Endothelial cell of umbilical vein (primary cell): ENCODE data around the gene MED27. TPM values are rescaled to one million over a fixed set of nuclear protein-coding genes. Genes with fewer than 3 reads are reported as not detected.

Source experiments
- BruUV-seq: library from RNA; stranded (reverse); fragments of 400-500 nt; replicated peaks from 2 replicates; lab custom pipeline; 2021; lab: Mats Ljungman, UMichigan
- CTCF ChIA-PET: fragments of 300-600, 350-600 bp; sonication (Branson Sonifier 250); formaldehyde crosslinking; loops from one replicate; lab custom pipeline; 2021; ENCODE audit warnings: antibody characterized with exemption, inconsistent platforms; lab: Charles Lee
- POLR2A ChIA-PET: fragments of 300-600, 350-600 bp; sonication (Branson Sonifier 250); formaldehyde crosslinking; loops from one replicate; lab custom pipeline; 2021; ENCODE audit warnings: antibody characterized with exemption, inconsistent platforms; lab: Charles Lee
- DNase-seq: peaks from one replicate; pipeline ENCODE4 v3.0.0-alpha.2; 2011; ENCODE audit warnings: low read depth, low spot score
- FAIRE-seq: peaks from 2 replicates; lab custom pipeline; 2011; peaks lifted over from hg19 to GRCh38; lab: Jason Lieb, UNC
- H2AFZ ChIP-seq: 2 replicates; pipeline ENCODE4 v1.6.0; 2012; ENCODE audit warnings: low read depth, low read length, control low read depth, inconsistent platforms
- H3K27ac ChIP-seq: 2 replicates; pipeline ENCODE4 v1.5.1; 2011; ENCODE audit warnings: low read depth, mild to moderate bottlenecking, control low read depth, low read length, moderate library complexity; ENCODE audit not compliant: insufficient read depth
- H3K27me3 ChIP-seq, 2 experiments: 2 replicates each; pipeline versions ENCODE4 v1.6.0 to v1.6.1; 2011; ENCODE audit warnings: low read length in 2 of 2, mixed read lengths in 1 of 2; ENCODE audit not compliant: control insufficient read depth in 2 of 2, insufficient read depth in 2 of 2
- H3K36me3 ChIP-seq, 2 experiments: 2 replicates in 1 of 2; 3 replicates in 1 of 2; pipeline ENCODE4 v1.5.1; 2011; ENCODE audit warnings: low read length in 2 of 2, mild to moderate bottlenecking in 1 of 2, moderate library complexity in 1 of 2; ENCODE audit not compliant: control insufficient read depth in 2 of 2, insufficient read depth in 2 of 2; ENCODE audit errors: extremely low read depth in 1 of 2
- H3K4me1 ChIP-seq: 3 replicates; pipeline ENCODE4 v1.5.1; 2011; ENCODE audit warnings: mild to moderate bottlenecking, low read length; ENCODE audit not compliant: control insufficient read depth, insufficient read depth; ENCODE audit errors: extremely low read depth
- H3K4me2 ChIP-seq: 2 replicates; pipeline ENCODE4 v1.6.1; 2011; ENCODE audit warnings: low read length, control low read depth, mixed read lengths; ENCODE audit not compliant: insufficient read depth
- H3K4me3 ChIP-seq, 3 experiments: fragments of 200-600 bp in 1 of 3; sonication (generic), shearing (Covaris generic) in 1 of 3; replicated peaks in 1 of 3; 2 replicates each; pipeline ENCODE4 v1.5.1; 2011 to 2016; ENCODE audit warnings: control low read depth in 3 of 3, low read length in 3 of 3, mild to moderate bottlenecking in 2 of 3, inconsistent platforms in 1 of 3, low read depth in 1 of 3, moderate library complexity in 1 of 3; ENCODE audit not compliant: insufficient read depth in 1 of 3
- H3K79me2 ChIP-seq: 2 replicates; pipeline ENCODE4 v1.6.0; 2012; ENCODE audit warnings: low read length, inconsistent platforms; ENCODE audit not compliant: control insufficient read depth, insufficient read depth
- H3K9ac ChIP-seq: replicated peaks from 2 replicates; pipeline ENCODE3; 2011; ENCODE audit warnings: low read length, control low read depth; ENCODE audit not compliant: insufficient read depth; ENCODE audit errors: extremely low read depth
- H3K9me1 ChIP-seq: replicated peaks from 3 replicates; pipeline ENCODE4 v1.6.0; 2011; ENCODE audit warnings: mild to moderate bottlenecking, low read length; ENCODE audit not compliant: control insufficient read depth, insufficient read depth; ENCODE audit errors: extremely low read depth
- H3K9me3 ChIP-seq: replicated peaks from 2 replicates; pipeline ENCODE4 v1.5.1; 2012; ENCODE audit warnings: low read length, inconsistent platforms; ENCODE audit not compliant: control insufficient read depth, insufficient read depth
- H4K20me1 ChIP-seq: replicated peaks from 2 replicates; pipeline ENCODE3; 2011; ENCODE audit warnings: mild to moderate bottlenecking, low read length; ENCODE audit not compliant: control insufficient read depth, insufficient read depth; ENCODE audit errors: extremely low read depth
- EZH2 ChIP-seq: IDR thresholded peaks from 2 replicates; pipeline ENCODE4 v1.6.1; 2012; ENCODE audit warnings: borderline replicate concordance, low read depth, mild to moderate bottlenecking, moderate library complexity, low read length, inconsistent platforms; ENCODE audit not compliant: severe bottlenecking
- FOS ChIP-seq: IDR thresholded peaks from 2 replicates; pipeline ENCODE4 v1.6.1; 2011; ENCODE audit warnings: mild to moderate bottlenecking, low read length, moderate library complexity, borderline replicate concordance; ENCODE audit not compliant: insufficient read depth
- GATA2 ChIP-seq: IDR thresholded peaks from 2 replicates; pipeline ENCODE4 v1.7.0; 2011; ENCODE audit warnings: low read depth, mild to moderate bottlenecking, moderate library complexity, mixed read lengths, low read length; ENCODE audit not compliant: insufficient read length, insufficient read depth
- JUN ChIP-seq: IDR thresholded peaks from 2 replicates; pipeline ENCODE4 v1.6.1; 2011; ENCODE audit warnings: borderline replicate concordance, low read depth; ENCODE audit not compliant: insufficient read length, insufficient read depth
- MYC ChIP-seq: IDR thresholded peaks from one replicate; pipeline ENCODE4 v1.6.1; 2011; ENCODE audit warnings: mild to moderate bottlenecking, low read depth, low read length
- POLR2A ChIP-seq: IDR thresholded peaks from 2 replicates; pipeline ENCODE4 v1.6.1; 2012; ENCODE audit warnings: low read depth, mild to moderate bottlenecking, control low read depth, low read length
- dilution Hi-C: fragments of 300-500 bp; cut with MboI; formaldehyde crosslinking; loops from one replicate; pipeline ENCODE4 v1.15.0; 2019; ENCODE audit warnings: low sequenced_read_pairs; ENCODE audit not compliant: extremely low pct_ligation_motif_present
- intact Hi-C: fragments of 100-400 bp; cut with micrococcal nuclease; formaldehyde crosslinking; loops from one replicate; pipeline ENCODE4 v1.10.0; 2022
- polyA plus RNA-seq, 4 experiments: library from polyadenylated mRNA; depleted of rRNA in 3 of 4; stranded (reverse) in 3 of 4; unstranded in 1 of 4; fragments of >200 nt; gene quantifications; 2 replicates each; pipeline versions ENCODE4 v1.2.1 to v1.2.3, GENCODE V29; 2011 to 2012; ENCODE audit warnings: missing spikeins in 1 of 4
- total RNA-seq: library from RNA; stranded (reverse); gene quantifications from 2 replicates; pipeline ENCODE4 v1.2.3, GENCODE V29; 2021
- TF ChIP-seq, protein P1 (sequence below): IDR thresholded peaks from 2 replicates; pipeline ENCODE4 v1.6.1; 2011; ENCODE audit not compliant: insufficient read depth, insufficient read length
- TF ChIP-seq, protein P2 (sequence below), 2 donors: IDR thresholded peaks; 1 replicate in 1 of 2; 2 replicates in 1 of 2; pipeline ENCODE4 v1.5.1; 2011; ENCODE audit warnings: low read length in 2 of 2, mild to moderate bottlenecking in 2 of 2, moderate library complexity in 2 of 2, control low read depth in 1 of 2, inconsistent platforms in 1 of 2, low read depth in 1 of 2; ENCODE audit not compliant: insufficient read depth in 1 of 2; ENCODE audit errors: extremely low read depth in 1 of 2

The MED27 gene
- total and polyA plus RNA-seq, 2 donors (not counting 3 experiments of a cell fraction or from before 2014, with no cell fraction given) = 27.9 to 47.8 TPM

DNA sequence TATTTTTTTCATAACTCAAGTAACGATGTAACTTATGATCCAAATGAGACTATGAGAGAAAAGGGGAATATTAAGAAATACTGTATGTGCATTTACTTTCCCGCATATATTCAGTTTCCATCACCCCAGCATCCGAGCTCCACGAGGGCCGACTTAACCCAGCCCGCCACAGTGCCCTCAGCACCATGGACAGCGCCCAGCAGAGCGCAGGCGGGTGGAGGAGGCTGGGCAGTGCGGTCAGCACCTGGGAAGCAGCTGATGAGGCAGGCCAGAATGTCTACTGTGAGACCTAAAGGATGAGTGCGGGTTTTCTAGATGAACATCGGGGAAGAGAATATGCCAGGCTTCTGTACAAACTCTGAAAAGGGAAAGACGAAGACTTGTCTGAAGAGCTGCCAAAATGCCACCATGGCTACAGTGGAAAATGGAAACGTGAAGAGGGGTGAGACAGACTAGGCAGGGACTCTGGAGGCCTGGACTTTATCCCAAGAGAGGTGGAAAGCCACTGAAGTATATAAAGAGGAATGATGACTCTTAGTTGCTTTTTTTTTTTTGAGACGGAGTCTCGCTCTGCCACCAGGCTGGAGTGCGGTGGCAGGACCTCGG is 34.5 kb upstream of the MED27 start:
- BruUV-seq = no TSS peak
- no peak overlapping the region for H3K27ac ChIP-seq
- POLR2A ChIA-PET = no interaction called here
- H4K20me1 ChIP-seq = no peaks in the 10 kb centered on the region
- TF ChIP-seq POLR2A (no peak), GATA2 (no peak), EZH2 (no peak), JUN (no peak), FOS (no peak), MYC (no peak)
- TF ChIP-seq, protein P1, sequence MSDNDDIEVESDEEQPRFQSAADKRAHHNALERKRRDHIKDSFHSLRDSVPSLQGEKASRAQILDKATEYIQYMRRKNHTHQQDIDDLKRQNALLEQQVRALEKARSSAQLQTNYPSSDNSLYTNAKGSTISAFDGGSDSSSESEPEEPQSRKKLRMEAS = no peak
- TF ChIP-seq, protein P2, sequence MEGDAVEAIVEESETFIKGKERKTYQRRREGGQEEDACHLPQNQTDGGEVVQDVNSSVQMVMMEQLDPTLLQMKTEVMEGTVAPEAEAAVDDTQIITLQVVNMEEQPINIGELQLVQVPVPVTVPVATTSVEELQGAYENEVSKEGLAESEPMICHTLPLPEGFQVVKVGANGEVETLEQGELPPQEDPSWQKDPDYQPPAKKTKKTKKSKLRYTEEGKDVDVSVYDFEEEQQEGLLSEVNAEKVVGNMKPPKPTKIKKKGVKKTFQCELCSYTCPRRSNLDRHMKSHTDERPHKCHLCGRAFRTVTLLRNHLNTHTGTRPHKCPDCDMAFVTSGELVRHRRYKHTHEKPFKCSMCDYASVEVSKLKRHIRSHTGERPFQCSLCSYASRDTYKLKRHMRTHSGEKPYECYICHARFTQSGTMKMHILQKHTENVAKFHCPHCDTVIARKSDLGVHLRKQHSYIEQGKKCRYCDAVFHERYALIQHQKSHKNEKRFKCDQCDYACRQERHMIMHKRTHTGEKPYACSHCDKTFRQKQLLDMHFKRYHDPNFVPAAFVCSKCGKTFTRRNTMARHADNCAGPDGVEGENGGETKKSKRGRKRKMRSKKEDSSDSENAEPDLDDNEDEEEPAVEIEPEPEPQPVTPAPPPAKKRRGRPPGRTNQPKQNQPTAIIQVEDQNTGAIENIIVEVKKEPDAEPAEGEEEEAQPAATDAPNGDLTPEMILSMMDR (IDR thresholded peaks at IDR 0.05; ENCODE audit: extremely low read depth in 1 of 2, insufficient read depth in 1 of 2, low read depth in 1 of 2, low read length in 2 of 2) = no peak
- no peaks in the 10 kb centered on the region for H3K79me2 ChIP-seq
- intact Hi-C loops = loop anchor here (5.0 to 10.0 kb wide), 2 partner anchors 317 to 339 kb away; no protein-coding TSS in a partner anchor
- no peak overlapping the region for H3K4me3 ChIP-seq
- dilution Hi-C loops = loop anchor here (25.0 kb wide), 1 partner anchor 302 kb away; no protein-coding TSS in a partner anchor
- CTCF ChIA-PET = interaction anchor here (1.0 to 1.1 kb wide), 2 partner anchors 56 to 122 kb away, joined by 3 to 7 read pairs; no protein-coding TSS in a partner anchor
- no peaks in the 10 kb centered on the region for H3K9me1 ChIP-seq
- FAIRE-seq (no peak), DNase-seq (peak; percentile 52)
- no peak overlapping the region for H3K9ac ChIP-seq
- no peak overlapping the region for H2AFZ ChIP-seq
- no peak overlapping the region for H3K4me2 ChIP-seq
- H3K9me3 ChIP-seq = no peaks in the 10 kb centered on the region
- no peaks in the 10 kb centered on the region for H3K4me1 ChIP-seq
- peaks cover 0 to 2% of the 10 kb centered on the region in 2 experiments for H3K27me3 ChIP-seq
- no peaks in the 10 kb centered on the region for H3K36me3 ChIP-seq
